ENCODE measurements around the gene HOXA9. TPM values are rescaled to one million over a fixed set of nuclear protein-coding genes. Genes with fewer than 3 reads are reported as not detected.

Gene HOXA9
- total and polyA plus RNA-seq, 2 of the 4 experiments (the other 2 are of a cell fraction) = 0.18 to 0.32 TPM

- WGBS, 2 experiments (ENCODE audit: extremely low coverage in 2 of 2, insufficient read length in 1 of 2) = 12% methylated on average over 15 of the region's 30 CpGs; no CpG with 5 or more reads in 1 of the 2 experiments
- no peak overlapping the region for H3K4ac ChIP-seq (ENCODE audit: low read depth, low read length)
- dilution Hi-C loops (cut with HindIII; ENCODE audit: low sequenced_read_pairs, unreplicated experiment) = no loop called here
Measured at GRCh38 chr7:27171637-27172314, 6.4 kb upstream of the HOXA9 start.

More at GRCh38 chr7:27171637-27172314, 6.4 kb upstream of the HOXA9 start:
- ChIA-PET POLR2A (ENCODE audit: unreplicated experiment) (no interaction called here), CTCF (no interaction called here)
- no peak overlapping the region for H2BK120ac ChIP-seq (ENCODE audit: low read depth, low read length)
- no peak overlapping the region for H4K91ac ChIP-seq (ENCODE audit: insufficient read depth, low read depth, low read length)
- intact Hi-C loops (cut with micrococcal nuclease) (no loop called here), in situ Hi-C loops (cut with MboI; ENCODE audit: low sequenced_read_pairs) (no loop called here)
- H3K4me3 ChIP-seq (ENCODE audit: insufficient read depth, low read depth, low read length) = no peak overlapping the region
- no peak overlapping the region for H4K8ac ChIP-seq (ENCODE audit: low read depth in 2 of 2, low read length in 2 of 2)
- H2BK20ac ChIP-seq (ENCODE audit: low read depth, low read length) = no peak overlapping the region
- H3K9ac ChIP-seq (ENCODE audit: low read depth, low read length) = no peak overlapping the region
- H2AFZ ChIP-seq (replicated peaks; ENCODE audit: low read length, poor library complexity) = peak overlapping the region; percentile 16
- H3K36me3 ChIP-seq (ENCODE audit: control insufficient read depth, insufficient read depth, low read length) = no peaks in the 10 kb centered on the region
- H3K23ac ChIP-seq (ENCODE audit: low read depth, low read length) = no peak overlapping the region; the same call in 1 of the 2 replicates
- no peak for DNase-seq
- no peak overlapping the region for H3K56ac ChIP-seq (ENCODE audit: extremely low read depth, insufficient read depth, low read length)
- no TSS peak for BruUV-seq (replicated peaks)
- no peak overlapping the region for H3K14ac ChIP-seq (replicated peaks; ENCODE audit: low read depth, low read length)
- H3K4me1 ChIP-seq (ENCODE audit: control insufficient read depth, insufficient read depth, low read length) = no peaks in the 10 kb centered on the region
- H3K9me3 ChIP-seq (ENCODE audit: control insufficient read depth, insufficient read depth, low read length) = peaks cover 19% of the 10 kb centered on the region
- H3K79me1 ChIP-seq (ENCODE audit: low read depth in 1 of 2, low read length in 2 of 2) = no peaks in the 10 kb centered on the region
- TF ChIP-seq MAZ (IDR thresholded peaks at IDR 0.05; ENCODE audit: borderline replicate concordance, low read depth, low read length) = no peak
- TF ChIP-seq, protein P1, sequence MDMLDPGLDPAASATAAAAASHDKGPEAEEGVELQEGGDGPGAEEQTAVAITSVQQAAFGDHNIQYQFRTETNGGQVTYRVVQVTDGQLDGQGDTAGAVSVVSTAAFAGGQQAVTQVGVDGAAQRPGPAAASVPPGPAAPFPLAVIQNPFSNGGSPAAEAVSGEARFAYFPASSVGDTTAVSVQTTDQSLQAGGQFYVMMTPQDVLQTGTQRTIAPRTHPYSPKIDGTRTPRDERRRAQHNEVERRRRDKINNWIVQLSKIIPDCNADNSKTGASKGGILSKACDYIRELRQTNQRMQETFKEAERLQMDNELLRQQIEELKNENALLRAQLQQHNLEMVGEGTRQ (IDR thresholded peaks at IDR 0.05; ENCODE audit: low read depth, low read length) = no peak
- no peak for TF ChIP-seq RCOR1 (IDR thresholded peaks at IDR 0.05; ENCODE audit: insufficient replicate concordance, low read length)
- TF ChIP-seq FOS (IDR thresholded peaks at IDR 0.05; ENCODE audit: low read depth, low read length) = no peak
- no peak for TF ChIP-seq NFE2L2 (IDR thresholded peaks at IDR 0.05; ENCODE audit: low read depth, low read length)
- no peak for TF ChIP-seq BHLHE40 (IDR thresholded peaks at IDR 0.05; ENCODE audit: low read depth, low read length)
- no peak for TF ChIP-seq CHD1 (IDR thresholded peaks at IDR 0.05; ENCODE audit: low read depth, low read length)
- TF ChIP-seq CEBPB (IDR thresholded peaks at IDR 0.05; ENCODE audit: low read depth, low read length) = no peak
- TF ChIP-seq ELK1 (IDR thresholded peaks at IDR 0.05; ENCODE audit: borderline replicate concordance, low read depth, low read length) = no peak
- no peak for TF ChIP-seq CTCF (conservative IDR thresholded peaks at IDR 0.05; ENCODE audit: low read depth, low read length)
- TF ChIP-seq RFX5 (IDR thresholded peaks at IDR 0.05; ENCODE audit: low read depth, low read length) = no peak
- TF ChIP-seq MXI1 (IDR thresholded peaks at IDR 0.05; ENCODE audit: borderline replicate concordance, low read depth, low read length) = no peak
- TF ChIP-seq RAD21 (IDR thresholded peaks at IDR 0.05; ENCODE audit: low read length) = no peak
- no peak overlapping the region for H2BK15ac ChIP-seq (ENCODE audit: low read depth, low read length)
- H4K20me1 ChIP-seq (ENCODE audit: insufficient read depth, low read length) = peaks cover 19% of the 10 kb centered on the region; the same call in 1 of the 2 replicates
- peaks cover 93% of the 10 kb centered on the region for H3K27me3 ChIP-seq (ENCODE audit: control insufficient read depth, insufficient read depth, low read length)
- H2AK5ac ChIP-seq (ENCODE audit: low read depth, low read length) = no peak overlapping the region
- H4K5ac ChIP-seq (ENCODE audit: low read depth, low read length) = no peak overlapping the region
- no peaks in the 10 kb centered on the region for H3K9me1 ChIP-seq (ENCODE audit: insufficient read depth, low read length)
- no peak overlapping the region for H3K4me2 ChIP-seq (ENCODE audit: low read depth, low read length)
- H2BK5ac ChIP-seq (ENCODE audit: low read depth, low read length, poor library complexity, severe bottlenecking) = no peak overlapping the region
- no peak overlapping the region for H2AK9ac ChIP-seq (replicated peaks; ENCODE audit: low read depth, low read length, poor library complexity)
- no peak for ATAC-seq (ENCODE audit: low read depth)
- H3K27ac ChIP-seq (ENCODE audit: insufficient read depth, low read length) = no peak overlapping the region
- H3K18ac ChIP-seq (ENCODE audit: low read depth, low read length) = no peak overlapping the region

Data from IMR-90 (cell line).